LHCN-M2 (cell line): Measurements from ENCODE around the gene LONP2. TPM values are rescaled to one million over a fixed set of nuclear protein-coding genes. Genes with fewer than 3 reads are reported as not detected.
"Not testable (repeated sequence)": the region's sequence is repeated elsewhere in the genome, so short reads cannot be mapped to it uniquely, and the experiment has no call there.

Experiments
- DNase-seq: peaks from one replicate; pipeline ENCODE4 v3.0.0-alpha.2; 2012; ENCODE audit warnings: low read depth
- total RNA-seq: library from RNA; depleted of rRNA; stranded (reverse); fragments of >200 nt; gene quantifications from 2 replicates; pipeline ENCODE4 v1.2.3, GENCODE V29; 2014; rRNA removed

The LONP2 gene
- total RNA-seq, 1 experiment from 2014 or later, result 45.3 TPM

- no peak for DNase-seq
Measured at GRCh38 chr16:48392407-48392806, 148.3 kb downstream of the LONP2 start.

- DNase-seq, result no peak
Measured at GRCh38 chr16:48393485-48394354, 149.6 kb downstream of the LONP2 start.

- no peak for DNase-seq
Measured at GRCh38 chr16:48394355-48394703, 150.2 kb downstream of the LONP2 start.

- DNase-seq, result no peak
Measured at GRCh38 chr16:48395375-48395774, 151.3 kb downstream of the LONP2 start.

- not testable (repeated sequence) for DNase-seq
Measured at GRCh38 chr16:48402547-48402946, 158.4 kb downstream of the LONP2 start.

- DNase-seq, result no peak
Measured at GRCh38 chr16:48405153-48405552, 161.1 kb downstream of the LONP2 start.

- DNase-seq, result no peak
Measured at GRCh38 chr16:48405907-48406306, 161.8 kb downstream of the LONP2 start.

Other genes with a start within 250 kb of the LONP2 start
- not detected in 2 replicates for gene ABCC12, start 88.3 kb upstream of the LONP2 start, total RNA-seq
- gene ABCC11, start 3.2 kb downstream of the LONP2 start, total RNA-seq, result 0.06 and 0.13 TPM in 2 replicates
- gene SIAH1, start 141.1 kb downstream of the LONP2 start, total RNA-seq, result 14.6 and 17.3 TPM in 2 replicates